Lower leg skin (tissue), 4 donors: Measurements from ENCODE around the gene POU6F2. TPM values are rescaled to one million over a fixed set of nuclear protein-coding genes. Genes with fewer than 3 reads are reported as not detected.

Source experiments
- DNase-seq, 2 donors: peaks; one replicate each; pipeline ENCODE4 v3.0.0-alpha.2; 2019; ENCODE audit warnings: low spot score in 2 of 2
- H3K4me3 ChIP-seq: fragments of 200-600 bp; sonication (generic); 2 replicates; pipeline ENCODE4 v1.5.1; 2017; ENCODE audit warnings: mild to moderate bottlenecking, low read depth; ENCODE audit not compliant: poor library complexity, severe bottlenecking
- CTCF ChIP-seq, 3 donors: fragments of 450-650 bp; IDR thresholded peaks; one replicate each; pipeline ENCODE4 v1.5.1; 2016; ENCODE audit warnings: antibody characterized with exemption in 3 of 3, mild to moderate bottlenecking in 3 of 3, moderate library complexity in 2 of 3
- POLR2A ChIP-seq, 2 donors: fragments of 450-650 bp; IDR thresholded peaks; one replicate each; pipeline ENCODE4 v1.6.1; 2016 to 2017; ENCODE audit warnings: antibody characterized with exemption in 2 of 2, mild to moderate bottlenecking in 1 of 2, moderate library complexity in 1 of 2
- WGBS, 2 donors: methylation state at CpG; one replicate each; pipeline ENCODE4 v1.1.5; 2018; 5-methylcytosine and 5-hydroxymethylcytosine counted together
- intact Hi-C: fragments of 100-400 bp; cut with DNase I; formaldehyde crosslinking; loops from one replicate; pipeline ENCODE4 v1.15.0; 2023; ENCODE audit warnings: low total_unique reads
- total RNA-seq, 4 donors: library from RNA; depleted of rRNA; stranded (reverse); fragments of >200 nt; gene quantifications; one replicate each; pipeline ENCODE4 v1.1.0, GENCODE V29; 2016

The POU6F2 gene
- total RNA-seq, 4 donors from 2014 or later = 0.36 TPM; not detected in 3

GRCh38 chr7:39228946-39229345, 251.2 kb downstream of the POU6F2 start:
- DNase-seq = no peak
- TF ChIP-seq POLR2A (IDR thresholded peaks at IDR 0.05) = no peak
- TF ChIP-seq CTCF (IDR thresholded peaks at IDR 0.05) = no peak
- no peak overlapping the region for H3K4me3 ChIP-seq
- intact Hi-C loops = no loop called here
- WGBS, 2 donors = 40 to 58% methylated on average over 3 of the region's 3 CpGs

- DNase-seq = no peak
- WGBS, 2 donors = 81 to 83% methylated on average over 5 of the region's 5 CpGs
- intact Hi-C loops = no loop called here
- H3K4me3 ChIP-seq = no peak overlapping the region
- TF ChIP-seq POLR2A (IDR thresholded peaks at IDR 0.05) = no peak
- no peak for TF ChIP-seq CTCF (IDR thresholded peaks at IDR 0.05)
Measured at GRCh38 chr7:39233851-39234529, 256.3 kb downstream of the POU6F2 start.

GRCh38 chr7:39238234-39238869, 260.6 kb downstream of the POU6F2 start:
- WGBS, 2 donors = 85 to 88% methylated on average over 12 of the region's 12 CpGs
- DNase-seq = no peak
- intact Hi-C loops = no loop called here
- no peak overlapping the region for H3K4me3 ChIP-seq
- TF ChIP-seq POLR2A (IDR thresholded peaks at IDR 0.05) (no peak), CTCF (IDR thresholded peaks at IDR 0.05) (no peak)

GRCh38 chr7:39240864-39241263, 263.2 kb downstream of the POU6F2 start:
- no peak overlapping the region for H3K4me3 ChIP-seq
- DNase-seq = no peak
- intact Hi-C loops = no loop called here
- TF ChIP-seq CTCF (IDR thresholded peaks at IDR 0.05) (no peak), POLR2A (IDR thresholded peaks at IDR 0.05) (no peak)
- WGBS, 2 donors = 74 to 88% methylated on average over 3 of the region's 3 CpGs

- intact Hi-C loops = no loop called here
- no peak overlapping the region for H3K4me3 ChIP-seq
- 82 to 86% methylated on average over 3 of the region's 3 CpGs for WGBS, 2 donors
- TF ChIP-seq POLR2A (IDR thresholded peaks at IDR 0.05) (no peak), CTCF (IDR thresholded peaks at IDR 0.05) (no peak)
- no peak for DNase-seq
Measured at GRCh38 chr7:39247576-39247975, 269.9 kb downstream of the POU6F2 start.
